ENCODE results near the gene EZH2. TPM values are rescaled to one million over a fixed set of nuclear protein-coding genes. Genes with fewer than 3 reads are reported as not detected.

The EZH2 gene
- polyA plus RNA-seq, 1 donor from 2014 or later = 67.2 TPM

DNA sequence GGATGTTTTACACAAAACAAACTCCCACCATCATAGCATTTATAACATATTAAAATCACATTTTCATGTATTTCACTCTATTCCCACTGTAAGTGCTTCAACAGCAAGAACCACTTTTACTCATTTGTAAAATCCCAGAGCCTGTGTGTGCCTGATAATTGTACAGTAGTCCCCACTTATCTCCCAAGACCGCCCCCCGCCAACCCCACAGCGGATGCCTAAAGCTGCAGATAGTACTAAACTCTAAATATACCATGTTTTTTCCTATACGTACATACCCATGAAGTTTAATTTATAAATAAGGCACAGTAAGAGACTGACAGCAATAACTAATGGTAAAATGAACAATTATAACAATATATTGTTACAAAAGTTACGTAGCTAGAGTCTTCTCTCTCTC lies 33.5 kb downstream of the EZH2 start:
- Histone ChIP-seq H3K9me2 (ENCODE audit: insufficient read depth, low read length) (no peaks in the 10 kb centered on the region), H3K9ac (ENCODE audit: low read length) (no peak overlapping the region), H2AFZ (ENCODE audit: low read depth, low read length) (no peak overlapping the region), H3K79me2 (replicated peaks; ENCODE audit: insufficient read depth, low read length) (peaks cover 91% of the 10 kb centered on the region), H3K27me3 (ENCODE audit: insufficient read depth, low read depth, low read length) (no peaks in the 10 kb centered on the region), H3K4me2 (ENCODE audit: low read length) (no peak overlapping the region), H3K36me3 (ENCODE audit: insufficient read depth, low read length) (no peaks in the 10 kb centered on the region), H4K20me1 (ENCODE audit: insufficient read depth) (no peaks in the 10 kb centered on the region), H3K9me3 (ENCODE audit: low read length) (no peaks in the 10 kb centered on the region), H3F3A (ENCODE audit: insufficient read depth, low read length, poor library complexity, severe bottlenecking) (no peaks in the 10 kb centered on the region), H3K4me3 (ENCODE audit: low read length) (no peak overlapping the region), H3K27ac (ENCODE audit: low read length) (no peak overlapping the region)
- TF ChIP-seq REST (IDR thresholded peaks at IDR 0.05; ENCODE audit: borderline replicate concordance) (no peak), POLR2AphosphoS5 (IDR thresholded peaks at IDR 0.05) (no peak), SMC3 (conservative IDR thresholded peaks at IDR 0.05; ENCODE audit: poor library complexity) (no peak)

DNA sequence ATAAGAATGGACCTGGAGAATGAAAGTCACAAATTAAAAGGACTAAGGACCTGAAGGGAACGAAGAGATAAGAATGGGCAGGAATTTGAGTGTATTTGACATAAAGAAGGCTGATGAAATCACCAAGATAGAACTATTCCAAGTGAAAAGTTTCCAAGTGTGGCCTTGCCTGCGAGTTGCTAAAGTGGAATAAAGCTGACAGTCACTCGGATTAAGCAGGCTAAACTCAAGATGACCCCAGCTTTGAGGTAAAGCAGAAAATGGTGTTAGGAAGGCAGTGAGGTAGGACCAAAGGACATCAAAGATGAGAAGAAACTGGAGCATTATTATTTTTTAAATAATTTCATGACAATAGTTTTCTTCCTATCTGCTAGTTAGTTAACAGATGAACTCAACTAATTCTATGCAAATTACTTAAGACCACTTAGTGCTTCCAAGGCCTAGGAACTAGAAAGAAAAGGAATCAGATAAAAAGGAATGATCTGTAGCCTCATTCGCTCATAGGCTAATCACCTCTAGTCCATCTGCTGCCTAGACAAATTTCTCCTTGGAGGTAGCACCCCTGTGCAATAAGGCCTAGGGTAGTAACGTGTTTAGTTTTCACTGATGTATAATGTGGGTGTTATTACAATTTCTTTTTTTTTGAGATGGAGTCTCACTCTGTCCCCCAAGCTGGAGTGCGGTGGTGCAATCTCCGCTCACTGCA lies 34.5 kb downstream of the EZH2 start:
- no peak overlapping the region for H2AFZ ChIP-seq (ENCODE audit: low read depth, low read length)
- TF ChIP-seq SMC3 (conservative IDR thresholded peaks at IDR 0.05; ENCODE audit: poor library complexity) = no peak
- TF ChIP-seq POLR2AphosphoS5 (IDR thresholded peaks at IDR 0.05) = no peak
- TF ChIP-seq EZH2 (IDR thresholded peaks at IDR 0.05; ENCODE audit: borderline replicate concordance, insufficient read depth, low read length, poor library complexity, severe bottlenecking) = no peak
- no peak for TF ChIP-seq RAD21 (conservative IDR thresholded peaks at IDR 0.05)
- no peak for TF ChIP-seq REST (IDR thresholded peaks at IDR 0.05; ENCODE audit: borderline replicate concordance)
- no peak for TF ChIP-seq MXI1 (conservative IDR thresholded peaks at IDR 0.05; ENCODE audit: poor library complexity, severe bottlenecking)
- no peak for TF ChIP-seq EP300 (conservative IDR thresholded peaks at IDR 0.05; ENCODE audit: poor library complexity, severe bottlenecking)
- no peak for TF ChIP-seq TAF1 (IDR thresholded peaks at IDR 0.05; ENCODE audit: low read depth)
- TF ChIP-seq CTCF (IDR thresholded peaks at IDR 0.05; ENCODE audit: poor library complexity, severe bottlenecking) = no peak
- peaks cover 88% of the 10 kb centered on the region for H3K79me2 ChIP-seq (replicated peaks; ENCODE audit: insufficient read depth, low read length)

More for the DNA sequence above, 34.5 kb downstream of the EZH2 start:
- no peaks in the 10 kb centered on the region for H3K9me3 ChIP-seq (ENCODE audit: low read length)
- H4K20me1 ChIP-seq (ENCODE audit: insufficient read depth) = no peaks in the 10 kb centered on the region
- H3K4me2 ChIP-seq (ENCODE audit: low read length) = no peak overlapping the region
- H3K9me2 ChIP-seq (ENCODE audit: insufficient read depth, low read length) = no peaks in the 10 kb centered on the region
- H3K27ac ChIP-seq (ENCODE audit: low read length) = no peak overlapping the region
- H3K9ac ChIP-seq (ENCODE audit: low read length) = no peak overlapping the region
- no peaks in the 10 kb centered on the region for H3K36me3 ChIP-seq (ENCODE audit: insufficient read depth, low read length)
- H3F3A ChIP-seq (ENCODE audit: insufficient read depth, low read length, poor library complexity, severe bottlenecking) = no peaks in the 10 kb centered on the region
- H3K4me3 ChIP-seq (ENCODE audit: low read length) = no peak overlapping the region
- H3K27me3 ChIP-seq (ENCODE audit: insufficient read depth, low read depth, low read length) = no peaks in the 10 kb centered on the region

All from neural cell (in vitro differentiated cells).